NCI-H1417 (cell line): ENCODE measurements around the gene TIAL1.
A peak's percentile ranks its signal among the peaks of the same experiment; 100 is the strongest.
"Not testable (repeated sequence)": the region's sequence is repeated elsewhere in the genome, so short reads cannot be mapped to it uniquely, and the experiment has no call there.

Experiments used
- DNase-seq, 3 experiments: peaks; one replicate each; lab custom pipeline; 2025; lab: John Stamatoyannopoulos, UW

The TIAL1 gene

DNA sequence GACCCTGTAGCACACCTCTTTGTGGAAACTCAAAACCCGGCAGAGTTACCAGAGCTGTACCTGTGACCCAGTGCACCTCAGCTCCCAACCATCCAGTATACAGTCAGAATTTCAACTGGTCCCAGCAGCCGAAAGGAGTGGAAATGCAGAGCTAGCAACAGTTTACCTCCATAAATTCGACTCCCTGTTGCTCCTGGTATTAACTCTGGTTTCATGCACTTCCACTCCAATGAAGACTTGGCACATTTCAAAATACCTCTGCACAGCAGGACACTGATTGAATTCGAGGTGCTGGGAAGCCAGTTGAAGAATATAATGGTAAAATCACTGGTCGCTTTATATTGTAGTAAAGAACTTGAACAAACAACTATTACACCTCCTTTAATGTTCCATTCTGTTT is 17.9 kb upstream of the TIAL1 start:
- no peak for DNase-seq

GRCh38 chr10:119613741-119614140 is 17.0 kb upstream of the TIAL1 start:
- DNase-seq = no peak

DNA sequence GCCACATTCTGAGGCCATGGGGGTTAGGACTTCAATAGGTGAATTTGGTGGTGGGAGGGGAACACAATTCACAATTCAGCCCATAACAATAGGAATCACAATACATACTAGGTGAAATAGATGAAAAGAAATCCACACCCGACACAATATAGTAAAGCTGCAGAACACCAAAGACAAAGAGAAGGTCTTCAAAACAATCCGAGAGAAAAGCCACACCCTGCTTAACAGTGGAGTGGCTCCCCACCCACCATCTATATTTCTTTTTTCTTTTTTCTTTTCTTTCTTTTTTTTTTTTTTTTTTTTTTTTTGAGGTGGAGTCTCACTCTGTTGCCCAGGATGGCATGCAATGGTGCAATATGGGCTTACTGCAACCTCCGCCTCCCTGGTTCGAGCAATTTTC is 14.7 kb upstream of the TIAL1 start:
- no peak for DNase-seq

GRCh38 chr10:119609516-119609915 is 12.8 kb upstream of the TIAL1 start:
- no peak for DNase-seq

DNA sequence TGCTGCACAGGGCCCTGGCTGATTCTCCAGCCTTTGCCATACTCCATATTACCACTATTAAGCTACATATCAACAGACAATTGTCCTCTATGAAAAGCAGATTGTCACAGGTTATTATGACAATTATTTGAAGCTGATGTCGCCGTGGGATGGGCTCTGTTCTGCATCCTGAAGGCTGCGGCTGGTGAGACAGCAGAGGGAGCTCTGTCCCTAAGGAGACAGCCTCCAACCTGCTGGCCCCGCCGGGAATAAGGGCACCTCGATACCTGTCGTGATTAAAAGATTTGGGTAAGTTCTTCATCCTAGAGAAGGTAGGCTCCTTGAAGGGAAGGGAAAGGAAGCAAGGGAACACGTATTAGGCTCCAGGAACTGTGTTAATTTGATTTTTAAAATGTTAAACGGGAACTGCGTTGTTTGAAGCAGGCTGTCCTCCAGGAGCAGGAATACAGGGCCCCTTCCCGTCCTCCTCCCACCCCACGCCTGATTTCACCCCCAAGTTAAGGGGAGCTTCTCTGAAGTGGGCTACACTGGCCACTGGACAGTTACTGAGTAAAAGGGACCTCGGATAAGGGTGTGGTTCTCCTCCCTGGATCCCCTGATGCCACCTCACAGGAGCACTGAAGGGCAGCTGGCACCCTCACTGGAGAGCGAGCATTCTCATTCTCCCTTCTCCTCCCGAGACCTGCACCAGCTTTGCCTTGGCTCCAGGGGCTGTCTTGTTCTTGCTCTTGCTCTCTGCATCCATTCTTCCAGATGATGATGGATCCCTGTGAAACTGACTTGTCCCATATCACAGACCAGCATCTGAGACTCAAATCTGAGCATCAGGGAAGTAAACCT is 11.8 kb upstream of the TIAL1 start:
- peak; percentile 10 to 67 (median 36) for DNase-seq

DNA sequence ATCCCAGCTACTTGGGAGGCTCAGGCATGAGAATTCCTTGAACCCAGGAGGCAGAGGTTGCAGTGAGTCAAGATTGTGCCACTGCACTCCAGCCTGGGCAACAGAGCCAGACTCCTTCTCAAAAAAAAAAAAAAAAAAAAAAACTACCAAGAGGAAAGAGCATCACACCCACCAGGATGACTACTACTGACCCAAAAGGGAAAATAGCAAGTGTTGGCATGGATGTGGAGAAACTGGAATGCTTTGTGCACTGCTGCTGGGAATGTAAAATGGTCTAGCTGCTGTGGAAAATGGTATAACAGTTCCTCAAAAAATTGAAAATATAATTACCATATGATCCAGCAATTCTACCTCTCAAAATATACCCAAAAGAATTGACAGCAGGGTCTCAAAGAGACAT is 7.7 kb upstream of the TIAL1 start:
- DNase-seq = no peak

DNA sequence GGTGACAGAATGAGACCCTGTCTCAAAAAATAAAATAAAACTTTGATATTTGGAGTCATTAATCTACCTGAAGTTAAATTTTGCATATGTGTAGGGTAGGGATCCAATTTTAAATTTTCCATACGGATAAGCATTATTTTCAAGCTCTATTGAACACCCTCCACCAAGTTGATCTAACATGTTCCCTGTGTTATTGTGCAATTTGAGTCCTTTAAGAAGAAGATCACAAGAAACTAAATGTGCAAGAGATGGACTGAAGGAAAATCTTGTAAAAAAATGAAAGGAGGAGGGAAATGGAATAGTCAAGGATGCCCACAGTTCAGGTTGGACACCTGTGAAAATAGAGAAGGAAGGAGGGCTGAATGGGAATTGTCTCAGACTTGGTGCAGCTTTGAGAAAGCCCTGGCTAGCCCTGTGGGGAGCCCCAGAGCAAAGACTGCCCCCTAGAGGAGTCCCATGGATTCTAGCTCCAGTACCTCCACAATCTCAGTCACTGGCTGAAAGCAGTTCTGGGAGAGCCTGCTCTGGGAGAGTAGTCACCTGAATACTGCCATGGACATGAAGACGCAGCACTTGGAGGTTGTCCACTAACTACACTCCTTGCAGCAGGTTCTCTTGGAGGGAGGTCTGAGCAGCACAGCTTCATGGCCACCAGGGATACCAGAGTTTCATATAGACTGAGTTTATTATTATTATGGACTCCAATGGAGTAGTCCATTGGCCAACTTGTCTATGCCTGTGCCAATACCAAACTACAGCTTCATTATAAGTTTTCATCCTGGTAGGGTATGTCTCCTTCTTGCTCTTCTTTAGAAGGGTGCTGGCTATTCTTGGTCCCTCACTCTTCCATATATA is 5.7 kb upstream of the TIAL1 start:
- DNase-seq = peak in 1 of 3 experiments; percentile 9

DNA sequence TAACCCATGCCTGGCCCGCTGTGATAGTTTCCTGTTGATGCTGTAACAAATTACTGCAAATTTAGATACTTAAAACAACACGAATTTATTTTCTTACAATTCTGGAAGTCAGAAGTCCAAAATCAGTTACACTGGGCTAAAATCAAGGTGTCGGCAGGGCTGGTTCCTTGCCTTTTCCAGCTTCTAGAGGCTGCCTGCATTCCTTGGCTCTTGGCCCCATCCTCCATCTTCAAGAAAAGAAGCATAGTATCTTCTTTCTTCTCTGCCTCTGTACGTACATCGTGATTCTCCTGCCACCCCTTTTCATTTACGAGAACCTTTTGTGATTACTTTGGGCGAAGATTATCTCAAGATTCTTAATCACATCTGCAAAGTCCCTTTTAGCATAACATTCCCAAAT is 1.6 kb upstream of the TIAL1 start:
- no peak for DNase-seq

DNA sequence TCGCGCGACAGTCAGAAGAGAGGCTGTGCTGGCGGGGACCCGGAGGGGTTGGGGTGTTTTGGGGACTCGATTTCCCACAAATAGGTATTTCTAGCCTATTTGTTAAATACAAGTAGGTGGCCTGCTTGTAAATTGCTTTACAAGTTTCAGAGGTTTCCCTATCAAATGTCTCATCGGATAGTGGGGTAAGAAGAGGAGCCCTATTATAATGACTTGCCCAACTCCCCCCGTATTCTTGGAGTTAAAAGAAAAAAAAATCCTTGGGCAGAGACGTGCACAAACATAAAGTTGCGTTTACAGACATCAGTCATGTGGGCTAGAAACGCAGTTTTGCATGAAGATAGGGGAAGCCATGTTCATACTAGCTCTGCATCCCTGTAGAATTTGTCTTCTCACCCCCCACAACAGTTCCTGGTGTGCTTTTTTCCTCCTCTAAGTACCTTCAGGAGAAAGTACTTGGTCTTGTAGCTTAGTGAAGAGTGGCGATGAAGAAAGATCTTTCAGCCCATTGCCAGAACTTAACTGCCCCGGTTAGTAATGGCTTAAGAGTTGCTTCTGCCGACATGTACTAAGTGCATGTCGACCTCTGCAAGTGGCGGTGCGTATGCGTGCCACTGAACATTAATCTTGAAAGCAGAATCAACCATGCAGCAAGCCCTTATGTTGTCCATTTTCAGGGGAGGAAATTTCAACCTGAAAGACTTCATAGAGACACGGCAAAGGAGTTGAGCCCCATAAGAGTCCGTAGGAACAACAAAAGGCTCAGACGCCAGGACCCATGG is 832 bp upstream of the TIAL1 start:
- no peak for DNase-seq

GRCh38 chr10:119595676-119596515 is 868 bp downstream of the TIAL1 start:
- DNase-seq = peak; percentile 23 to 53 (median 26)

GRCh38 chr10:119595134-119595675 is 1.6 kb downstream of the TIAL1 start:
- DNase-seq = no peak

DNA sequence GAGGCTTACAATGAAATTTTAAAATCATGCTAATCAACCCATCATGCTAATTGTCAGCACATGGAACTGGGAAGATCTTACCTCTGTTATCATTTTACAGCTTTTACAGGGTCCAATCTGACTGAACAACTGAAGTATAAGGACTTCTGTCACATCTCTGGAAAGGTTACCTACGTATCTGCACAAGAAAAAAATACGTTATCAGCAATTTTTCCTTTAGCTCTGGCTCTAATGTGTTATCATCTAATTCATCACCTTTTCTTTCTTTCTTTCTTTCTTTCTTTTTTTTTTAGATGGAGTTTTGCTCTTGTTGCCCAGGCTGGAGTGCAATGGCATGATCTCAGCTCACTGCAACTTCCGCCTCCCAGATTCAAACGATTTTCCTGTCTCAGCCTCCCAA is 8.7 kb downstream of the TIAL1 start:
- DNase-seq = no peak

DNA sequence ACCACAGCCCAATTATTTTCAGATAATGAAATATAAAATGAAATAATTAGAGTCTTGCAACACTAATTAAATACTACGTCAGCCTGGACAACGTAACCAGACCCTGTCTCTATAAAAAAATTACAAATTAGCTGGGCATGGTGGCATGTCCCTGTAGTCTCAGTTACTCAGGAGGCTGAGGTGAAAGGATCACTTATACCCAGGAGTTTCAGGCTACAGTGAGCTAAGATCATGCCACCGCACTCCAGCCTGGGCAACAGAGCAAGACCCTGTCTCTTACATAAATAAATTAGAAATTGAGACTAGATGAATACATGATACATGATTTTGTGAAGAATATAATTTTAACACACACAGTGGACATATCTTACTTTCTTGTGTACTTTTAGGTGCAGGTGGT is 18.4 kb downstream of the TIAL1 start:
- no peak for DNase-seq

GRCh38 chr10:119575991-119576390 is 20.8 kb downstream of the TIAL1 start:
- DNase-seq = no peak

DNA sequence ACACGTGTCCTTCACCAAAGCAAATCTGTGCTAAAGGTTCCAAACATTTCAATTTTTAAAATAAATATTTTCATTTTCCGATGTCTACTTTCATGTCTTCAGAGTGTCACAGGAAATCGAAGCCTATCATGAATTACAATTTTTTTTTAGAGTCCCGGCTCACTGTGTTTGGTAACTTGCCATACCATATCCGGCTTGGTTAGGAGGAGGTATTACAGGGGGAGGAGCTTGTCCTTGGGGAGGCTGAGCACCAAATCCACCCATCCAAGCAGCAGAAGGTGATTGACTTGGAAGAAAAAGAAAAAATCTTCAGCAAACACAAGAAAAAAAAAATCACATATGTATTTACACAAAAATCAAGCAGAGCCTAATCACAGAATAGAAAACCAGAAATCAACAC is 21.3 kb downstream of the TIAL1 start:
- DNase-seq = no peak

DNA sequence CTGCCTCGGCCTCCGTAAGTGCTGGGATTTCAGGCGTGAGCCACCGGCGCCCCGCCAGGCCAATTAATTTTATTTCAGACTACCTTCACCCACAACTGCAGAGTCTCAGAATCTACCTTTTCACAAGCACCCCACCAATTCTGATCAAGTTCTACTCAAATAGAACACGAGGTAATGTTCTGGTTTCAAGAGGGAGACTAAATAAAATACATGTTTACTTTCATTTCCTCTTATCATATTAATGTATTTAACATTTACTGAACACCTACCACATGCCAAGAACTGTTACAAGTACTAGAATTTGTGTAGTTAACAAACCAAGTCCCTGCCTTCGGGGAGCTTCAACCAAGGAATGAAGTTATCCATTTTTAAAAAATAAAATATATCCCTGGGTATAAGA is 28.8 kb downstream of the TIAL1 start:
- DNase-seq = no peak

DNA sequence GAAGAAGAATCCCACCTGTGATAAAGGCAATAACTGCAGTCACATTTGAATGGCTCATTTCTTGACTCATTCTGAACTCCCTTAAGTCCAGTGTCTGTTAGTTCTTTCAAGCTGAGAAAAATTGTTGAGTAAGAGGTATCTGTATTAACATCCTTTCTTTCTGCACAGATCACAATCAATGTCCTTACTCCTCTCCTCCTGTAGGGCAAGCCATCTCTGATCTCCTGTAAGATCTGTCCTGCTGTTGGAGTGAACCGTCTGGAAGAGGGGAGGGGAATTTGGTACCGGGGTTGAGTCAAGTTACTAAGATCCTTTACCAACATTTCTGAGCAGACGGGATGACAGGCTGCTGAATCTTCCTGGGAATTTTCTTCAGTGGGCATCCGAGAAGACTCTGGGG is 34.7 kb downstream of the TIAL1 start:
- DNase-seq = no peak

DNA sequence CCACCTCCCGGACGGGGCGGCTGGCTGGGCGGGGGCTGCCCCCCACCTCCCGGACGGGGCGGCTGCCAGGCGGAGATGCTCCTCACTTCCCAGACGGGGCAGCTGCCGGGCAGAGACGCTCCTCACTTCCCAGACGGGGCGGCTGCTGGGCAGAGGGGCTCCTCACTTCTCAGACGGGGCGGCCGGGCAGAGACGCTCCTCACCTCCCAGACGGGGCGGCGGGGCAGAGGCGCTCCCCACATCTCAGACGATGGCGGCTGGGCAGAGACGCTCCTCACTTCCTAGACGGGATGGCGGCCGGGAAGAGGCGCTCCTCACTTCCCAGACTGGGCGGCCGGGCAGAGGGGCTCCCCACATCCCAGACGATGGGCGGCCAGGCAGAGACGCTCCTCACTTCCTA is 37.3 kb downstream of the TIAL1 start:
- not testable (repeated sequence) for DNase-seq

GRCh38 chr10:119556081-119556480 is 40.7 kb downstream of the TIAL1 start:
- not testable (repeated sequence) for DNase-seq

DNA sequence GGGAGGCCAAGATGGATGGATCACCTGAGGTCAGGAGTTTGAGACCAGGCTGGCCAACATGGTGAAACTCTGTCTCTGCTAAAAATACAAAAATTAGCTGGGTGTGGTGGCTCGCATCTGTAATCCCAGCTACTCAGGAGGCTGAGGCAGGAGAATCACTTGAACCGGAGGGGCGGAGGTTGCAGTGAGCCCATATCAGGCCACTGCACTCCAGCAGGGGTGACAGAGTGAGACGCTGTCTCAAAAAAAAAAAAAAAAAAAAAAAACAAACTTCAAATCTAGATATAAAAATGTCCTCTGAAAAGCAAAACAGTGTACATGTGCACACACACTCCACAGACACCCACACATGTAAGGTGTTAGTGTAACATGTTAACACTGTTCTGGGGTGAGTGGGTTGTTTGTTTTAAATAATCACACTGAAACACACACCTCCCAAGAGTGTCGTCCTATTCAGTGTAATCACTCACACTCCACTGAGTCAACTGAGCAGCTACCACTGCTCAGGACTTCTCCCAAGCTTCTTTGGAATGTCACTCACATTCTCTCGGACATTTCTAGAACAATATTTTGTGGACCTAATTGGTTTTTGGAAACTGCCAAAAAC is 41.5 kb downstream of the TIAL1 start:
- no peak for DNase-seq

GRCh38 chr10:119550827-119551226 is 45.9 kb downstream of the TIAL1 start:
- DNase-seq = no peak
